Right atrium auricular region (tissue), 2 donors: ENCODE measurements around the gene TUBGCP2. TPM values are rescaled to one million over a fixed set of nuclear protein-coding genes. Genes with fewer than 3 reads are reported as not detected.

Source experiments
- DNase-seq: peaks from one replicate; pipeline ENCODE4 v3.0.0-alpha.2; 2019; ENCODE audit warnings: low spot score
- H3K27ac ChIP-seq, 2 donors: fragments of 200-600 bp; sonication (generic); 1 replicate in 1 of 2; 2 replicates in 1 of 2; pipeline ENCODE4 v1.5.1; 2016 to 2019
- H3K27me3 ChIP-seq, 2 donors: fragments of 200-600 bp; sonication (generic); one replicate each; pipeline versions ENCODE4 v1.5.1 to v1.6.0; 2017 to 2019
- H3K36me3 ChIP-seq: fragments of 200-600 bp; sonication (generic); one replicate; pipeline ENCODE4 v1.5.1; 2016
- H3K4me1 ChIP-seq, 2 donors: fragments of 200-600 bp; sonication (generic); one replicate each; pipeline versions ENCODE4 v1.5.1 to v1.6.0; 2017 to 2019
- H3K4me3 ChIP-seq, 2 donors: fragments of 200-600 bp; sonication (generic); 1 replicate in 1 of 2; 2 replicates in 1 of 2; pipeline ENCODE4 v1.5.1; 2017 to 2019; ENCODE audit warnings: mild to moderate bottlenecking in 1 of 2, moderate library complexity in 1 of 2
- H3K9me3 ChIP-seq, 2 donors: fragments of 200-600 bp; sonication (generic); one replicate each; pipeline ENCODE4 v1.5.1; 2019
- total RNA-seq, 2 donors: library from RNA; depleted of rRNA; stranded (reverse); fragments of >200 nt; gene quantifications; one replicate each; pipeline ENCODE4 v1.1.0, GENCODE V29; 2016
- TF ChIP-seq, protein P1 (sequence below), 2 donors: fragments of 200-600 bp; sonication (generic); IDR thresholded peaks; one replicate each; pipeline ENCODE4 v1.5.1; 2019; ENCODE audit warnings: antibody characterized with exemption in 2 of 2

The TUBGCP2 gene
- total RNA-seq, 2 donors from 2014 or later = 22.1 to 30.4 TPM

DNA sequence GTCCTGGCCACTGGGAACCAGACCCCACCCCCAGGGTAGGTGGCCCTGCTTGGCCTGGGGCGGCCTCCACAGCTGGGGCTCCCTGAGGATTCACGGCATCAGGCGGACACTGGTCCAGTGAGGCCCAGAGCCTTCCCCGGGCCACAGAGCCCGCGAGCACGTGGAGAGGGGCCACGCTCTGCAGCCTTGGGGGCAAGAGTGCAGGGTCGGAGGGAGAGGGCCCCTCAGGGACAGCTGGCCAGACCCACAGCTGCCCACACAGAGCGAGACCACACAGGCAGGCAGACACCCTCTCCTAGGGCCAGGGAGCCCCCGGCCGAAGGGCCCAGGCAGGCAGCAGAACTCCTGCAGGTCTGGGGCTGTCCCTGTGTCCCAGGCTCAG lies 60.3 kb downstream of the TUBGCP2 start:
- Histone ChIP-seq H3K4me3 (no peak overlapping the region), H3K27me3 (no peaks in the 10 kb centered on the region), H3K4me1 (peaks cover 0 to 9% of the 10 kb centered on the region in 2 donors)

DNA sequence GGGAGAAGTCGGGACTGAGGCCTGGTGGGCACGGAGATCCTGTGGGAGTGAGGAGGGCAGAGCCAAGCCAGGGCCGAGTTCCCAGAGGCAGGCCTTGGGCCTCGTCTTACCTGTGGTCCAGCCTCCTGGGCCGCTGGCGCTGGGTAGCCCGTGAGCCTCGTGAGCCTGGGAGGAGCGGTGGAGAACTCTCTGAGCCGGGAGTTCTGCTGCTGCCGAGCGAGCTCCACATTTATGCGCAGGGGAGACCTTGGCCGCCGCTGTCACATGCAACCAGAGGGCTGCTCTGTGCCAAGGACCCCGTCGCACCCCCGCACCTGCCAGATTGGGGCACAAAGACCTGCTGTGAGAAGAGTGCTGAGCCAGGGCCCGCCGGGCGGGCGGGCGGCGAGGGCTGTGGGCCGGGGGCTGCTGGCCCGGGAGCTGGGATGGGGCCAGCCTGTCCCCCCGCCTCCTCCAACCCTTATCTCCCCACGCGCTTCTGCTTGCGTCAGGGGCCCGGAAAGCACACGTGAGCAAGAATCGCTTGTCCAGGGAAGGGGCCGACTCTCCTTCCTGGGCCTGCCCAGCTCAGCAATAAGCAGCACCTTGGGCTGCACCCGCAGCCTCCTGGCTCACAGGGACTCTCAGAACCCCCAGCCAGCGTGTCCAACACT lies 60.9 kb downstream of the TUBGCP2 start:
- no peak overlapping the region for H3K4me3 ChIP-seq
- no peaks in the 10 kb centered on the region for H3K36me3 ChIP-seq
- H3K27ac ChIP-seq = no peak overlapping the region
- H3K4me1 ChIP-seq = peaks cover 0 to 9% of the 10 kb centered on the region in 2 donors
- no peaks in the 10 kb centered on the region for H3K9me3 ChIP-seq
- no peak for DNase-seq
- TF ChIP-seq, protein P1, sequence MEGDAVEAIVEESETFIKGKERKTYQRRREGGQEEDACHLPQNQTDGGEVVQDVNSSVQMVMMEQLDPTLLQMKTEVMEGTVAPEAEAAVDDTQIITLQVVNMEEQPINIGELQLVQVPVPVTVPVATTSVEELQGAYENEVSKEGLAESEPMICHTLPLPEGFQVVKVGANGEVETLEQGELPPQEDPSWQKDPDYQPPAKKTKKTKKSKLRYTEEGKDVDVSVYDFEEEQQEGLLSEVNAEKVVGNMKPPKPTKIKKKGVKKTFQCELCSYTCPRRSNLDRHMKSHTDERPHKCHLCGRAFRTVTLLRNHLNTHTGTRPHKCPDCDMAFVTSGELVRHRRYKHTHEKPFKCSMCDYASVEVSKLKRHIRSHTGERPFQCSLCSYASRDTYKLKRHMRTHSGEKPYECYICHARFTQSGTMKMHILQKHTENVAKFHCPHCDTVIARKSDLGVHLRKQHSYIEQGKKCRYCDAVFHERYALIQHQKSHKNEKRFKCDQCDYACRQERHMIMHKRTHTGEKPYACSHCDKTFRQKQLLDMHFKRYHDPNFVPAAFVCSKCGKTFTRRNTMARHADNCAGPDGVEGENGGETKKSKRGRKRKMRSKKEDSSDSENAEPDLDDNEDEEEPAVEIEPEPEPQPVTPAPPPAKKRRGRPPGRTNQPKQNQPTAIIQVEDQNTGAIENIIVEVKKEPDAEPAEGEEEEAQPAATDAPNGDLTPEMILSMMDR (IDR thresholded peaks at IDR 0.05) = no peak
- no peaks in the 10 kb centered on the region for H3K27me3 ChIP-seq

More for the DNA sequence above, 60.3 kb downstream of the TUBGCP2 start:
- no peaks in the 10 kb centered on the region for H3K36me3 ChIP-seq
- TF ChIP-seq, protein P1 (IDR thresholded peaks at IDR 0.05) = no peak
- DNase-seq = no peak
- H3K27ac ChIP-seq = no peak overlapping the region
- H3K9me3 ChIP-seq = no peaks in the 10 kb centered on the region

DNA sequence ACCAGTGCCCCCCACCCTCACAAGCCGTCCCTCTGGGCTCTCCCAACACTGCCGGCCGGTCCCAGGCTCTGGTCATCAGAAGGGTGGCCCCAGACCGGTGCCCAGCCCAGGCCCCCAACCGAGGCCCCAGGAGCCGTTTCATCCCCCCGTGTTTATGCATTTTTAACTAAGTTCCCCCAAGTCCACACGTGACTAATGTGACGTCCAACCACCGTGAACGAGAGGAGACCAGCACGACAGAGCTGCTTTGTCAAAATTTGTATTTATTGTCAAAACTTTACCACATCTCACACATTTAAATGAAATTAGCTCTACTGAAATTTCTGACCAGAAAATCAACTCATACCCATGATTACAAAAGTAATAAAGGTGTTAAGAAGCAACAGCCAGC lies 62.4 kb downstream of the TUBGCP2 start:
- H3K4me3 ChIP-seq = no peak overlapping the region
- no peaks in the 10 kb centered on the region for H3K9me3 ChIP-seq
- H3K27ac ChIP-seq = no peak overlapping the region
- H3K36me3 ChIP-seq = no peaks in the 10 kb centered on the region
- DNase-seq = no peak
- no peaks in the 10 kb centered on the region for H3K4me1 ChIP-seq
- TF ChIP-seq, protein P1 (IDR thresholded peaks at IDR 0.05) = no peak
- H3K27me3 ChIP-seq = no peaks in the 10 kb centered on the region

DNA sequence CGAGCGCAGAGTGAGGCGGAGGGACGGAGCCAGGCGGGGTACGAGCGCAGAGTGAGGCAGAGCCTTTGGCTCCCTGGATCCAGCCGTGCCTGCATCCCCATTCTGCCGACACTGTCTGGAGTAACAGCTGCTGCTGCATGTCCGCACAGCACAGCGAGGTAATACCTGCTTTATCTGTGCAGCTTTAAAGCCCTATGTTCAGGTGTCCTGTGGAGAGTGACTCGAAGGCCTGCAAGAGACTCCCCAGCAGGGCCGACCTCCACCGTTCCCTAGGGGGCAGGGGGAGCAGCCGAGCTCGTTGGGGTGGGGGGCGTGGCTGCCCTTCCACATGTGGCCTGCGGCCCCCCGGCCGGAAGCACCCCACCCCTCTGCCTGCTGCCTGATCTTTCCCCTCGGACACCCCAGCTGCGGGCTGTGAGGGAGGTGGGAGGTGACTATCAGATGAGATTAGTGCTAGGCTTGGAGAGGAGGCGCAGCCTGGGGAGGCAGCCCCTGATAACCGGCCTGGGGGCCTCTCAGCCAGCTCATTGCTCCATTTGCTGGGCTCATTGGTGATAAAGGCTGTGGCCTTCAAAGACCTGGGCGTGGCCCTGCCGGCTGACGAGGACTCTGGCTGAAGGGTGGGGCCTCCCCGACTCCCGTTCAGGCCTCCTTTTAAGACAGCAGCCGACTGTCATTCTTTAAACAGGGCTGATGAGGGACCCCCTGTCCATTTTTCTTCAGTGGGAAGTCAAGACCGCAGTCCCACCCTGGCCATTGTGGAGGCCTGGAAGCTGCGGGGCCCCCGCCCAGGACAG lies 63.0 kb downstream of the TUBGCP2 start:
- Histone ChIP-seq H3K4me1 (no peaks in the 10 kb centered on the region), H3K27me3 (no peaks in the 10 kb centered on the region), H3K4me3 (no peak overlapping the region), H3K36me3 (no peaks in the 10 kb centered on the region), H3K9me3 (no peaks in the 10 kb centered on the region), H3K27ac (no peak overlapping the region)
- TF ChIP-seq, protein P1 (IDR thresholded peaks at IDR 0.05) = no peak
- DNase-seq = no peak

DNA sequence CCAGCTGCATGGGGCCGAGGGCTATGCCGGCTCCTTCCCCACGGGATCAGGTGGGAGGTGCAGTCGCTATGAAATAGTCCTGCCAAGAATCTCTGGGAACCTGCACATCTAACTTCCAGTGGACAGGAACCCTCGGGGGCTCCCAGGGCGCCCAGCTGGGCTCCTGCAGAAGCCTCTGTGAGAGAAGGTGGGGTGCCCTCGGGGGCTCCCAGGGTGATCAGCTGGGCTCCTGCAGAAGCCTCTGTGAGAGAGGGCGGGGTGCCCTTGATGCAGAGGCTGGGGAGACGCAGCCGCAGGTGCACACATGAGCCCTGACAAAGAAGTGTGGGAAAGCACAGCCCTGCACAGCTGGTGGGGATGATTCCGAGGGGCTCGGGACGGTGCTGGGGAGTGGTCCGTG lies 65.1 kb downstream of the TUBGCP2 start:
- Histone ChIP-seq H3K9me3 (no peaks in the 10 kb centered on the region), H3K27me3 (peaks cover 0 to 5% of the 10 kb centered on the region in 2 donors), H3K27ac (no peak overlapping the region), H3K4me1 (no peaks in the 10 kb centered on the region), H3K36me3 (no peaks in the 10 kb centered on the region), H3K4me3 (no peak overlapping the region)
- no peak for DNase-seq
- TF ChIP-seq, protein P1 (IDR thresholded peaks at IDR 0.05) = no peak
